HepG2 (cell line): ENCODE results near the gene SMIM10L2A. TPM values are rescaled to one million over a fixed set of nuclear protein-coding genes. Genes with fewer than 3 reads are reported as not detected.

Source experiments
- ATAC-seq: fragments of 200-7000 bp; cut with Tn5 transposase; 3 replicates; pipeline ENCODE4 v1.9.1; 2020; ENCODE audit warnings: mild to moderate bottlenecking, moderate library complexity
- BruUV-seq: library from RNA; stranded (reverse); fragments of 400-500 nt; replicated peaks from 2 replicates; lab custom pipeline; 2021; lab: Mats Ljungman, UMichigan
- CTCF ChIA-PET: fragments of 300-600 bp; formaldehyde crosslinking; extraction: SDS; loops from one replicate; lab custom pipeline; 2021; ENCODE audit warnings: low total read pairs, inconsistent platforms, low intra/inter-chr PET ratio; lab: Yijun Ruan, JAX
- POLR2A ChIA-PET: fragments of 350-600 bp; sonication (Branson Sonifier 250); formaldehyde crosslinking; loops from one replicate; lab custom pipeline; 2020; ENCODE audit warnings: antibody characterized with exemption, inconsistent platforms; lab: Yijun Ruan, JAX
- DNase-seq: peaks from one replicate; pipeline ENCODE4 v3.0.0-alpha.2; 2015; ENCODE audit warnings: low spot score
- FAIRE-seq: peaks from 3 replicates; lab custom pipeline; 2011; peaks lifted over from hg19 to GRCh38; lab: Jason Lieb, UNC
- H2AFZ ChIP-seq: one replicate; pipeline ENCODE4 v1.6.1; 2011; ENCODE audit warnings: low read length, inconsistent platforms
- H3K27ac ChIP-seq: fragments of 300-600 bp; 3 replicates; pipeline ENCODE4 v1.8.0; 2011; ENCODE audit warnings: mixed run types, mild to moderate bottlenecking, mixed read lengths, low read length, inconsistent platforms; ENCODE audit not compliant: insufficient read depth; ENCODE audit errors: extremely low read length
- H3K27me3 ChIP-seq, 2 experiments: fragments of 200-600 bp in 1 of 2; 2 replicates in 1 of 2; 3 replicates in 1 of 2; pipeline versions ENCODE4 v1.6.0 to v1.8.0; 2011; ENCODE audit warnings: low read length in 2 of 2, mild to moderate bottlenecking in 2 of 2, moderate library complexity in 2 of 2, inconsistent platforms in 1 of 2; ENCODE audit not compliant: insufficient read depth in 2 of 2, control insufficient read depth in 1 of 2
- H3K36me3 ChIP-seq, 2 experiments: fragments of 200-600 bp in 1 of 2; replicated peaks in 1 of 2; 2 replicates in 1 of 2; 3 replicates in 1 of 2; pipeline versions ENCODE4 v1.5.1 to v1.8.0; 2011; ENCODE audit warnings: low read length in 2 of 2, inconsistent platforms in 1 of 2; ENCODE audit not compliant: insufficient read depth in 2 of 2, control insufficient read depth in 1 of 2
- H3K4me1 ChIP-seq: 2 replicates; pipeline ENCODE4 v1.5.1; 2012; ENCODE audit warnings: low read length, inconsistent platforms; ENCODE audit not compliant: insufficient read depth
- H3K4me2 ChIP-seq: 2 replicates; pipeline ENCODE4 v1.6.0; 2011; ENCODE audit warnings: low read depth, low read length, inconsistent platforms
- H3K4me3 ChIP-seq, 3 experiments: fragments of 200-600 bp in 1 of 3; sonication (generic), shearing (Covaris generic) in 1 of 3; replicated peaks in 1 of 3; 2 replicates each; pipeline ENCODE4 v1.5.1; 2011 to 2016; ENCODE audit warnings: low read length in 3 of 3, inconsistent platforms in 2 of 3, low read depth in 2 of 3, mild to moderate bottlenecking in 2 of 3, control low read depth in 1 of 3, mixed read lengths in 1 of 3; ENCODE audit not compliant: insufficient read depth in 1 of 3
- H3K79me2 ChIP-seq: one replicate; pipeline ENCODE4 v1.6.1; 2011; ENCODE audit warnings: low read length, inconsistent platforms; ENCODE audit not compliant: insufficient read depth
- H3K9ac ChIP-seq: 2 replicates; pipeline ENCODE4 v1.6.0; 2011; ENCODE audit warnings: mild to moderate bottlenecking, low read depth, low read length, inconsistent platforms; ENCODE audit not compliant: insufficient read depth
- H3K9me3 ChIP-seq: 2 replicates; pipeline ENCODE4 v1.5.1; 2012; ENCODE audit warnings: mild to moderate bottlenecking, low read length
- H4K20me1 ChIP-seq: 2 replicates; pipeline ENCODE4 v1.6.0; 2011; ENCODE audit warnings: inconsistent platforms, mild to moderate bottlenecking, low read length, moderate library complexity; ENCODE audit not compliant: insufficient read depth
- BHLHE40 ChIP-seq: IDR thresholded peaks from 2 replicates; pipeline ENCODE4 v1.6.1; 2011; ENCODE audit warnings: low read length, improper control_type of control experiment
- CHD2 ChIP-seq: IDR thresholded peaks from 2 replicates; pipeline ENCODE4 v1.6.1; 2011; ENCODE audit warnings: low read depth, low read length, improper control_type of control experiment
- HOXA5 ChIP-seq: sonication (generic); formaldehyde crosslinking; IDR thresholded peaks from 2 replicates; pipeline ENCODE4 v1.4.0; 2020; ENCODE audit warnings: missing genetic modification reagents
- MED8 ChIP-seq: sonication (generic); formaldehyde crosslinking; IDR thresholded peaks from 2 replicates; pipeline ENCODE4 v1.8.1; 2023; ENCODE audit warnings: mild to moderate bottlenecking, missing genetic modification reagents; ENCODE audit not compliant: insufficient replicate concordance
- NFKBIZ ChIP-seq: IDR thresholded peaks from 2 replicates; pipeline ENCODE4 v1.6.1; 2018; ENCODE audit warnings: missing genetic modification reagents, missing compliant biosample characterization
- SIN3A ChIP-seq: IDR thresholded peaks from 2 replicates; pipeline ENCODE4 v1.6.1; 2011; ENCODE audit warnings: low read depth, mild to moderate bottlenecking, control low read depth, low read length, borderline replicate concordance
- TARDBP ChIP-seq: sonication (generic); formaldehyde crosslinking; IDR thresholded peaks from 2 replicates; pipeline ENCODE4 v1.8.0; 2022; ENCODE audit warnings: mild to moderate bottlenecking, missing genetic modification reagents
- ZFP36L1 ChIP-seq: sonication (generic); formaldehyde crosslinking; IDR thresholded peaks from 2 replicates; pipeline ENCODE4 v1.8.0; 2022; ENCODE audit warnings: mild to moderate bottlenecking, missing genetic modification reagents, moderate library complexity
- ZFP37 ChIP-seq: sonication (generic); formaldehyde crosslinking; IDR thresholded peaks from 2 replicates; pipeline ENCODE4 v1.4.0; 2020; ENCODE audit warnings: missing genetic modification reagents, borderline replicate concordance
- WGBS: methylation state at CpG from one replicate; pipeline ENCODE4 v1.1.6; 2017; ENCODE audit warnings: low lambda C conversion rate; 5-methylcytosine and 5-hydroxymethylcytosine counted together
- in situ Hi-C: cut with HindIII; loops from 2 replicates; pipeline ENCODE4 v1.10.0; 2017; ENCODE audit warnings: low pct_unique_long_range_greater_than_20kb; ENCODE audit not compliant: extremely low pct_ligation_motif_present
- intact Hi-C: fragments of 100-400 bp; cut with micrococcal nuclease; formaldehyde crosslinking; loops from one replicate; pipeline ENCODE4 v1.10.0; 2022; ENCODE audit not compliant: unreplicated experiment
- polyA plus RNA-seq, 8 experiments: library from polyadenylated mRNA; depleted of rRNA in 3 of 8; stranded (reverse) in 7 of 8; unstranded in 1 of 8; fragments of >200 nt; fragmentation: Illumina TruSeq in 4 of 8; extraction: Trizol in 4 of 8; gene quantifications; 2 replicates each; pipeline versions ENCODE4 v1.2.1 to v1.2.3, GENCODE V29; 2011 to 2016; ENCODE audit warnings: low read depth in 4 of 8, missing spikeins in 1 of 8, mixed read lengths in 1 of 8; ENCODE audit not compliant: insufficient read depth in 1 of 8
- total RNA-seq, 5 experiments: library from RNA; depleted of rRNA; stranded (reverse); fragments of >200 nt; fragmentation: Illumina TruSeq; extraction: Trizol; gene quantifications; 2 replicates each; pipeline ENCODE4 v1.2.3, GENCODE V29; 2016; ENCODE audit warnings: low read depth in 1 of 5
- TF ChIP-seq, protein P1 (sequence below): sonication (generic); formaldehyde crosslinking; IDR thresholded peaks from 2 replicates; pipeline ENCODE4 v1.4.0; 2020; ENCODE audit warnings: missing genetic modification reagents
- TF ChIP-seq, protein P2 (sequence below): sonication (generic); IDR thresholded peaks from 2 replicates; pipeline ENCODE4 v1.6.1; 2016; ENCODE audit warnings: low read depth, borderline replicate concordance
- TF ChIP-seq, protein P3 (sequence below): sonication (generic); formaldehyde crosslinking; conservative IDR thresholded peaks from 2 replicates; pipeline ENCODE4 v1.4.0; 2020; ENCODE audit warnings: missing genetic modification reagents
- TF ChIP-seq, protein P4 (sequence below): sonication (generic); formaldehyde crosslinking; IDR thresholded peaks from 2 replicates; pipeline ENCODE4 v1.5.0; 2020; ENCODE audit warnings: mild to moderate bottlenecking, missing genetic modification reagents

The SMIM10L2A gene
- total and polyA plus RNA-seq, 2 of the 13 experiments (the other 11 are each of a cell fraction or from before 2014, with no cell fraction given): not detected

DNA sequence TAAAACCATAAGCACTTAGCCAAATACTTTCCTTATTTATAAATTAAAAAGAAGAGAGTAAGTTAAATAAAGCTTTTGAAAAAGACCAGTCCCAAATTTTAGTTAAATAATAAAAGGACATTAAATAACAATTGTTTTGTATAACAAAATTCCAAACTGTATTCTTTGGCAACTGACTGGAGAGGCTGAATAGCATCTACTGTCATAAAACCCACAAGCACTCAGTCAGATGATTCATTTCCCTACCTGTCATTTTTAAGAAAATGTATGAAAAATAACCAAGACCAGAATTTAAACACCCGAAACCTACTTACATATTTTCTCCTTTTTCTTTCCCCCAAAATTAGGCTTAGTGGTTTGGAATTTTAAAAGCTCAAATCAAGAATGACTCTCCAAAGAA is 32.5 kb upstream of the SMIM10L2A start:
- TF ChIP-seq, protein P1, sequence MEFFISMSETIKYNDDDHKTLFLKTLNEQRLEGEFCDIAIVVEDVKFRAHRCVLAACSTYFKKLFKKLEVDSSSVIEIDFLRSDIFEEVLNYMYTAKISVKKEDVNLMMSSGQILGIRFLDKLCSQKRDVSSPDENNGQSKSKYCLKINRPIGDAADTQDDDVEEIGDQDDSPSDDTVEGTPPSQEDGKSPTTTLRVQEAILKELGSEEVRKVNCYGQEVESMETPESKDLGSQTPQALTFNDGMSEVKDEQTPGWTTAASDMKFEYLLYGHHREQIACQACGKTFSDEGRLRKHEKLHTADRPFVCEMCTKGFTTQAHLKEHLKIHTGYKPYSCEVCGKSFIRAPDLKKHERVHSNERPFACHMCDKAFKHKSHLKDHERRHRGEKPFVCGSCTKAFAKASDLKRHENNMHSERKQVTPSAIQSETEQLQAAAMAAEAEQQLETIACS: no peak
- TF ChIP-seq CHD2: no peak
- no peak for TF ChIP-seq ZFP37 (CRISPR knock-in tag)
- TF ChIP-seq HOXA5 (CRISPR knock-in tag): no peak
- TF ChIP-seq SIN3A: no peak
- TF ChIP-seq ZFP36L1 (CRISPR knock-in tag): no peak
- TF ChIP-seq NFKBIZ (CRISPR knock-in tag): no peak
- TF ChIP-seq, protein P2, sequence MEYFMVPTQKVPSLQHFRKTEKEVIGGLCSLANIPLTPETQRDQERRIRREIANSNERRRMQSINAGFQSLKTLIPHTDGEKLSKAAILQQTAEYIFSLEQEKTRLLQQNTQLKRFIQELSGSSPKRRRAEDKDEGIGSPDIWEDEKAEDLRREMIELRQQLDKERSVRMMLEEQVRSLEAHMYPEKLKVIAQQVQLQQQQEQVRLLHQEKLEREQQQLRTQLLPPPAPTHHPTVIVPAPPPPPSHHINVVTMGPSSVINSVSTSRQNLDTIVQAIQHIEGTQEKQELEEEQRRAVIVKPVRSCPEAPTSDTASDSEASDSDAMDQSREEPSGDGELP: no peak
- TF ChIP-seq BHLHE40: no peak
- no peak for TF ChIP-seq MED8 (CRISPR knock-in tag)
- TF ChIP-seq, protein P3, sequence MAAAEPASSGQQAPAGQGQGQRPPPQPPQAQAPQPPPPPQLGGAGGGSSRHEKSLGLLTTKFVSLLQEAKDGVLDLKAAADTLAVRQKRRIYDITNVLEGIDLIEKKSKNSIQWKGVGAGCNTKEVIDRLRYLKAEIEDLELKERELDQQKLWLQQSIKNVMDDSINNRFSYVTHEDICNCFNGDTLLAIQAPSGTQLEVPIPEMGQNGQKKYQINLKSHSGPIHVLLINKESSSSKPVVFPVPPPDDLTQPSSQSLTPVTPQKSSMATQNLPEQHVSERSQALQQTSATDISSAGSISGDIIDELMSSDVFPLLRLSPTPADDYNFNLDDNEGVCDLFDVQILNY (CRISPR knock-in tag): no peak
- TF ChIP-seq, protein P4, sequence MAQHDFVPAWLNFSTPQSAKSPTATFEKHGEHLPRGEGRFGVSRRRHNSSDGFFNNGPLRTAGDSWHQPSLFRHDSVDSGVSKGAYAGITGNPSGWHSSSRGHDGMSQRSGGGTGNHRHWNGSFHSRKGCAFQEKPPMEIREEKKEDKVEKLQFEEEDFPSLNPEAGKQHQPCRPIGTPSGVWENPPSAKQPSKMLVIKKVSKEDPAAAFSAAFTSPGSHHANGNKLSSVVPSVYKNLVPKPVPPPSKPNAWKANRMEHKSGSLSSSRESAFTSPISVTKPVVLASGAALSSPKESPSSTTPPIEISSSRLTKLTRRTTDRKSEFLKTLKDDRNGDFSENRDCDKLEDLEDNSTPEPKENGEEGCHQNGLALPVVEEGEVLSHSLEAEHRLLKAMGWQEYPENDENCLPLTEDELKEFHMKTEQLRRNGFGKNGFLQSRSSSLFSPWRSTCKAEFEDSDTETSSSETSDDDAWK (CRISPR knock-in tag): no peak
- no peak for TF ChIP-seq TARDBP (CRISPR knock-in tag)
- ATAC-seq (no peak), DNase-seq (no peak), FAIRE-seq (no peak)
- Histone ChIP-seq H3K9me3 (no peaks in the 10 kb centered on the region), H3K4me3 (no peak overlapping the region), H3K9ac (no peak overlapping the region), H3K27ac (no peak overlapping the region), H3K4me1 (no peaks in the 10 kb centered on the region), H3K79me2 (no peaks in the 10 kb centered on the region), H4K20me1 (no peaks in the 10 kb centered on the region), H3K27me3 (no peaks in the 10 kb centered on the region), H2AFZ (no peak overlapping the region), H3K36me3 (no peaks in the 10 kb centered on the region), H3K4me2 (no peak overlapping the region)
- in situ Hi-C loops (no loop called here), intact Hi-C loops (no loop called here)
- 30% methylated on average over 1 of the region's 1 CpG for WGBS
- ChIA-PET CTCF (no interaction called here), POLR2A (no interaction called here)
- no TSS peak for BruUV-seq
